ENCODE measurements around the gene GPC6. TPM values are rescaled to one million over a fixed set of nuclear protein-coding genes. Genes with fewer than 3 reads are reported as not detected.

Gene GPC6
- total RNA-seq, 2 donors from 2014 or later, result 3.4 to 5.3 TPM

- 77% methylated on average over 10 of the region's 10 CpGs for WGBS
- no peak overlapping the region for H3K27ac ChIP-seq
- H3K4me1 ChIP-seq (replicated peaks), result no peaks in the 10 kb centered on the region
- H3K27me3 ChIP-seq (replicated peaks; ENCODE audit: insufficient read depth), result no peaks in the 10 kb centered on the region
- intact Hi-C loops (cut with DNase I), result no loop called here
- H3K9me3 ChIP-seq, result no peaks in the 10 kb centered on the region
- no peak for DNase-seq (ENCODE audit: low spot score)
- H3K4me3 ChIP-seq, result no peak overlapping the region
- no peaks in the 10 kb centered on the region for H3K36me3 ChIP-seq
- TF ChIP-seq POLR2AphosphoS5 (IDR thresholded peaks at IDR 0.05), result no peak
- no peak for TF ChIP-seq POLR2A (IDR thresholded peaks at IDR 0.05)
- TF ChIP-seq, protein P1, sequence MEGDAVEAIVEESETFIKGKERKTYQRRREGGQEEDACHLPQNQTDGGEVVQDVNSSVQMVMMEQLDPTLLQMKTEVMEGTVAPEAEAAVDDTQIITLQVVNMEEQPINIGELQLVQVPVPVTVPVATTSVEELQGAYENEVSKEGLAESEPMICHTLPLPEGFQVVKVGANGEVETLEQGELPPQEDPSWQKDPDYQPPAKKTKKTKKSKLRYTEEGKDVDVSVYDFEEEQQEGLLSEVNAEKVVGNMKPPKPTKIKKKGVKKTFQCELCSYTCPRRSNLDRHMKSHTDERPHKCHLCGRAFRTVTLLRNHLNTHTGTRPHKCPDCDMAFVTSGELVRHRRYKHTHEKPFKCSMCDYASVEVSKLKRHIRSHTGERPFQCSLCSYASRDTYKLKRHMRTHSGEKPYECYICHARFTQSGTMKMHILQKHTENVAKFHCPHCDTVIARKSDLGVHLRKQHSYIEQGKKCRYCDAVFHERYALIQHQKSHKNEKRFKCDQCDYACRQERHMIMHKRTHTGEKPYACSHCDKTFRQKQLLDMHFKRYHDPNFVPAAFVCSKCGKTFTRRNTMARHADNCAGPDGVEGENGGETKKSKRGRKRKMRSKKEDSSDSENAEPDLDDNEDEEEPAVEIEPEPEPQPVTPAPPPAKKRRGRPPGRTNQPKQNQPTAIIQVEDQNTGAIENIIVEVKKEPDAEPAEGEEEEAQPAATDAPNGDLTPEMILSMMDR (IDR thresholded peaks at IDR 0.05), result no peak
Observed at GRCh38 chr13:93767180-93767916, 540.7 kb downstream of the GPC6 start.

DNA sequence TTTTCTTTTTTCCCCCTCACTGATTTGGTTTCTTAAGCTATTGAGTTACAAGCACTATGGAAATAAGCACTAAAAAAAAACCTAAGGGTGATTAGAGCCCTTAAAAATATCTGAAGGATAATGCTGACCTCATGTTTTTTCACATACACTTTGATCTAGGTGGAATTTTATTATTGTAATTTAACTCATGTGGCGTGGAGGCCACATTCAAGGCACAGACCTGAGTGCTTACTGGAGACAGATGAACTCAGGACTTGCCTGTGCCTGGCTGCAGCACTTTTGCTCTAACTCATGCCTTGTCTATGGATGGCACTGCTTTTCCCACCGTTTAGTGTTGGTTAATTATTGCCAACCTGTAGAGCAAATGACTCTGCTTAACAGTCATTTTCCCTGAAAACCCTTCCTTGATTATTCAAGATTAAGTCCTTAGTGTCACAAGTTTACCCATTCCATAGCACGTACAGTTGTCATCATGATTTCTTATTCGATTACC lies 541.4 kb downstream of the GPC6 start:
- Histone ChIP-seq H3K36me3 (no peaks in the 10 kb centered on the region), H3K27me3 (replicated peaks; ENCODE audit: insufficient read depth) (no peaks in the 10 kb centered on the region), H3K27ac (no peak overlapping the region), H3K4me1 (replicated peaks) (no peaks in the 10 kb centered on the region), H3K4me3 (no peak overlapping the region), H3K9me3 (no peaks in the 10 kb centered on the region)
- TF ChIP-seq, protein P1 (IDR thresholded peaks at IDR 0.05), result no peak
- TF ChIP-seq POLR2A (IDR thresholded peaks at IDR 0.05), result no peak
- no peak for TF ChIP-seq POLR2AphosphoS5 (IDR thresholded peaks at IDR 0.05)
- DNase-seq (ENCODE audit: low spot score), result no peak
- intact Hi-C loops (cut with DNase I), result no loop called here
- 71% methylated on average over 4 of the region's 4 CpGs for WGBS

DNA sequence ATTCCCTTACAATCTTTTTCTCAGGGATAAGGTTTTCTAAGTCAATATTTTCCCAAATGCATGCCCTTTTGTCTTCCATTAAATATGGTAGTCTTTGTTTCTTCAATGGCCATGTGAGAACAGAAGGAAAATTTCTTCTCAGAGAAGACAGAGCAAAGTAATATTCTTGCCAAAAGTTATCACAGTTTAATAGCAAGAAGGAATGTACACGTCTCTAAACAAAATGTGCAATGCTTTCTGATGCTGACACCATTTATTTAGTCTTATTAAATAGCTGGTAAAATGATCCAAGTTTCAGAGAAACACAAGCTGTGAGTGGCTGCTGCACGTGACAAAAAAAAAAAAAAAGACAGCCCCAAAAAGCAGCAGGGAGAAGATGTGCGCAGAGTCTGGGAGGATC lies 542.5 kb downstream of the GPC6 start:
- Histone ChIP-seq H3K27ac (no peak overlapping the region), H3K4me3 (no peak overlapping the region), H3K4me1 (replicated peaks) (no peaks in the 10 kb centered on the region), H3K27me3 (replicated peaks; ENCODE audit: insufficient read depth) (no peaks in the 10 kb centered on the region), H3K9me3 (no peaks in the 10 kb centered on the region), H3K36me3 (no peaks in the 10 kb centered on the region)
- TF ChIP-seq POLR2AphosphoS5 (IDR thresholded peaks at IDR 0.05) (no peak), POLR2A (IDR thresholded peaks at IDR 0.05) (no peak)
- TF ChIP-seq, protein P1 (IDR thresholded peaks at IDR 0.05), result no peak
- 16% methylated on average over 3 of the region's 3 CpGs for WGBS
- intact Hi-C loops (cut with DNase I), result no loop called here
- DNase-seq (ENCODE audit: low spot score), result no peak

DNA sequence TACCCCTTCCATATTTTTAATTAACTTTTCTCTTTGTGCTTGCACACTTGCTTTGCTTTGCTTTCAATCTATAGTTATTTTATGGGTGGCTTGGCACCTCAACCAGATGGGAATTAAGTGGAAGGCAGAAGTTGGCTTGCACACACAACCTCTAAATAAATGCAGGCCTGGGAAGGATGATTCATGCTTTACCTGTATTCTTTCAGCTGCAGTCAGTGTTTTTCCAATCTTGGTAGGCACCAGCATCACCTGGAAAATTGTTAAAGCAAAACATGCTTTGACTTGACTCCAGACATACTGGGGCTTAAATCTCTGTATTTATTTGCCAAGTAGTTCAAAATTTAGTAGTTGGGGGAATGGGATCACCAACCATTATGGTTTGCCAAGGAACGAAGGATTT lies 543.0 kb downstream of the GPC6 start:
- Histone ChIP-seq H3K27ac (no peak overlapping the region), H3K36me3 (no peaks in the 10 kb centered on the region), H3K9me3 (no peaks in the 10 kb centered on the region), H3K4me3 (no peak overlapping the region), H3K4me1 (replicated peaks) (no peaks in the 10 kb centered on the region), H3K27me3 (replicated peaks; ENCODE audit: insufficient read depth) (no peaks in the 10 kb centered on the region)
- WGBS, result 29% methylated on average over 1 of the region's 1 CpG
- TF ChIP-seq POLR2AphosphoS5 (IDR thresholded peaks at IDR 0.05) (no peak), POLR2A (IDR thresholded peaks at IDR 0.05) (no peak)
- TF ChIP-seq, protein P1 (IDR thresholded peaks at IDR 0.05), result no peak
- intact Hi-C loops (cut with DNase I), result loop anchor here (10.0 kb wide), 1 partner anchor 535 kb away; no protein-coding TSS in a partner anchor
- no peak for DNase-seq (ENCODE audit: low spot score)

DNA sequence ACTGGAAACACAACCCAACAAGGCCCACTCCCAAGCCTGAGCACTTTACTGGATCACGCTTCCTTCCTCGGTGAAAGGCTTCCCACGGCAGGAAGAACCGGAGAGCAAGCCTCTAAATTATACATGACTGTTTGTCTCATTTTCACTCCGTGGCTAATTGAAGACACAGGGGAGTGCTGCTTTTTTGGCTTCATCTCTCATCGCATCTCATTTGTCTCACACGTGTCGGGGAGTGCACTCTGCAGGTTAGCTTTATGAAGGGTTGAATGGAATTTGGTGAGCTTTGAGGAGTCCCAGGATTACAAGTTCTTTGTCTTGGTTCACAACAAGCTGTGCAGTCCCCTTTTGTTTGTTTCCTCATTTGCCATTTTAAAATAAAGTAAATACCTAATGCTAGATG lies 544.6 kb downstream of the GPC6 start:
- no peaks in the 10 kb centered on the region for H3K36me3 ChIP-seq
- H3K4me1 ChIP-seq (replicated peaks), result no peaks in the 10 kb centered on the region
- intact Hi-C loops (cut with DNase I), result loop anchor here (10.0 kb wide), 1 partner anchor 536 kb away; no protein-coding TSS in a partner anchor
- no peaks in the 10 kb centered on the region for H3K27me3 ChIP-seq (replicated peaks; ENCODE audit: insufficient read depth)
- DNase-seq (ENCODE audit: low spot score), result no peak
- TF ChIP-seq POLR2AphosphoS5 (IDR thresholded peaks at IDR 0.05) (no peak), POLR2A (IDR thresholded peaks at IDR 0.05) (no peak)
- TF ChIP-seq, protein P1 (IDR thresholded peaks at IDR 0.05), result no peak
- H3K27ac ChIP-seq, result no peak overlapping the region
- WGBS, result 91% methylated on average over 8 of the region's 8 CpGs
- no peaks in the 10 kb centered on the region for H3K9me3 ChIP-seq
- H3K4me3 ChIP-seq, result no peak overlapping the region
